Caco-2 (cell line): ENCODE results near the gene CCL2. TPM values are rescaled to one million over a fixed set of nuclear protein-coding genes. Genes with fewer than 3 reads are reported as not detected.

ENCODE experiments used
- BruUV-seq: library from RNA; stranded (reverse); fragments of 400-500 nt; replicated peaks from 2 replicates; lab custom pipeline; 2021; lab: Mats Ljungman, UMichigan
- CTCF ChIA-PET: fragments of 300-600 bp; sonication (Branson Sonifier 250); formaldehyde crosslinking; loops from one replicate; lab custom pipeline; 2022; ENCODE audit warnings: antibody characterized with exemption; lab: Charles Lee
- POLR2A ChIA-PET: fragments of 300-600 bp; sonication (Branson Sonifier 250); formaldehyde crosslinking; loops from one replicate; lab custom pipeline; 2022; ENCODE audit warnings: antibody characterized with exemption; lab: Charles Lee
- DNase-seq, 2 experiments: peaks; one replicate each; pipeline versions ENCODE4 v3.0.0 to v3.0.0-alpha.2; 2020 to 2022
- H3K27me3 ChIP-seq: replicated peaks from 2 replicates; pipeline ENCODE4 v1.6.0; 2011; ENCODE audit warnings: low read length; ENCODE audit not compliant: control insufficient read depth, insufficient read depth
- H3K36me3 ChIP-seq: 2 replicates; pipeline ENCODE4 v1.5.1; 2011; ENCODE audit warnings: low read length; ENCODE audit not compliant: control insufficient read depth, insufficient read depth
- H3K4me1 ChIP-seq: fragments of 250-450 bp; sonication (Bioruptor Pico); 2 replicates; pipeline ENCODE4 v1.5.1; 2020; ENCODE audit warnings: mild to moderate bottlenecking
- H3K4me3 ChIP-seq: 2 replicates; pipeline ENCODE4 v1.5.1; 2011; ENCODE audit warnings: low read depth, mild to moderate bottlenecking, control low read depth, low read length
- H3K9me3 ChIP-seq: fragments of 250-450 bp; sonication (Bioruptor Pico); 2 replicates; pipeline ENCODE4 v1.5.1; 2020; ENCODE audit warnings: mild to moderate bottlenecking, moderate library complexity
- H3K27ac Mint-ChIP-seq: one replicate; pipeline ENCODE4 v1.8.0; 2022; ENCODE audit warnings: mixed read lengths; ENCODE audit not compliant: unreplicated experiment
- H3K27me3 Mint-ChIP-seq: one replicate; pipeline ENCODE4 v1.8.0; 2022; ENCODE audit warnings: mixed read lengths; ENCODE audit not compliant: insufficient read depth, unreplicated experiment
- H3K36me3 Mint-ChIP-seq: one replicate; pipeline ENCODE4 v1.8.0; 2022; ENCODE audit warnings: mild to moderate bottlenecking, mixed read lengths; ENCODE audit not compliant: insufficient read depth, unreplicated experiment
- H3K4me1 Mint-ChIP-seq: one replicate; pipeline ENCODE4 v1.8.0; 2022; ENCODE audit warnings: low read depth, mixed read lengths; ENCODE audit not compliant: unreplicated experiment
- H3K4me3 Mint-ChIP-seq: one replicate; pipeline ENCODE4 v1.8.0; 2022; ENCODE audit warnings: mild to moderate bottlenecking, moderate library complexity, mixed read lengths; ENCODE audit not compliant: unreplicated experiment
- H3K9me3 Mint-ChIP-seq: one replicate; pipeline ENCODE4 v1.8.0; 2022; ENCODE audit warnings: mixed read lengths; ENCODE audit not compliant: unreplicated experiment
- CTCF ChIP-seq, 2 experiments: fragments of 200-600 bp in 1 of 2; IDR thresholded peaks; 1 replicate in 1 of 2; 2 replicates in 1 of 2; pipeline versions ENCODE4 v1.5.1 to v1.8.0; 2011 to 2022; ENCODE audit warnings: antibody characterized with exemption in 1 of 2, control low read depth in 1 of 2, inconsistent platforms in 1 of 2, low read depth in 1 of 2, low read length in 1 of 2, mild to moderate bottlenecking in 1 of 2, moderate library complexity in 1 of 2; ENCODE audit not compliant: insufficient read depth in 1 of 2, severe bottlenecking in 1 of 2, unreplicated experiment in 1 of 2
- intact Hi-C: fragments of 100-400 bp; cut with micrococcal nuclease; formaldehyde crosslinking; loops from one replicate; pipeline ENCODE4 v1.10.0; 2022; ENCODE audit not compliant: unreplicated experiment
- total RNA-seq: library from RNA; stranded (reverse); gene quantifications from 2 replicates; pipeline ENCODE4 v1.2.3, GENCODE V29; 2022

Gene CCL2
- total RNA-seq, 1 experiment from 2014 or later, result not detected

- H3K4me1 Mint-ChIP-seq, result no peaks in the 10 kb centered on the region
- no peaks in the 10 kb centered on the region for H3K9me3 Mint-ChIP-seq
- no peak for TF ChIP-seq CTCF (IDR thresholded peaks at IDR 0.05; ENCODE audit: insufficient read depth in 1 of 2, low read depth in 1 of 2, low read length in 1 of 2, severe bottlenecking in 1 of 2, unreplicated experiment in 1 of 2)
- peaks cover 10% of the 10 kb centered on the region for H3K27me3 Mint-ChIP-seq
- Histone ChIP-seq H3K36me3 (no peaks in the 10 kb centered on the region), H3K27me3 (no peaks in the 10 kb centered on the region), H3K4me1 (no peaks in the 10 kb centered on the region), H3K4me3 (no peak overlapping the region), H3K9me3 (no peaks in the 10 kb centered on the region)
- no peak for DNase-seq
- ChIA-PET POLR2A (no interaction called here), CTCF (no interaction called here)
- no peaks in the 10 kb centered on the region for H3K36me3 Mint-ChIP-seq
- intact Hi-C loops, result no loop called here
- H3K27ac Mint-ChIP-seq, result no peak overlapping the region
- no peak overlapping the region for H3K4me3 Mint-ChIP-seq
- no TSS peak for BruUV-seq
These were observed 28.5 kb downstream of the CCL2 start for GRCh38 chr17:34283571-34283970.

- H3K36me3 Mint-ChIP-seq, result no peaks in the 10 kb centered on the region
- Histone ChIP-seq H3K27me3 (no peaks in the 10 kb centered on the region), H3K36me3 (no peaks in the 10 kb centered on the region), H3K4me1 (no peaks in the 10 kb centered on the region), H3K4me3 (no peak within 1 kb of the TSS), H3K9me3 (no peaks in the 10 kb centered on the region)
- CTCF ChIA-PET, result no interaction called here
- POLR2A ChIA-PET, result no interaction called here
- H3K4me3 Mint-ChIP-seq, result no peak within 1 kb of the TSS
- H3K4me1 Mint-ChIP-seq, result no peaks in the 10 kb centered on the region
- BruUV-seq, result no TSS peak
- no peaks in the 10 kb centered on the region for H3K9me3 Mint-ChIP-seq
- no peak within 1 kb of the TSS for H3K27ac Mint-ChIP-seq
- no peak for DNase-seq
- no peak for TF ChIP-seq CTCF (IDR thresholded peaks at IDR 0.05; ENCODE audit: insufficient read depth in 1 of 2, low read depth in 1 of 2, low read length in 1 of 2, severe bottlenecking in 1 of 2, unreplicated experiment in 1 of 2)
- intact Hi-C loops, result no loop called here
- peaks cover 3% of the 10 kb centered on the region for H3K27me3 Mint-ChIP-seq
These were observed 30.3 kb downstream of the CCL2 start, which contains the start of gene CCL11 for GRCh38 chr17:34285286-34285792. Gene CCL11, plus strand, starts transcription at chr17:34285742. Its CDS starts 67 bp downstream, at chr17:34285809.

- POLR2A ChIA-PET, result no interaction called here
- no peak for DNase-seq
- TF ChIP-seq CTCF (IDR thresholded peaks at IDR 0.05; ENCODE audit: insufficient read depth in 1 of 2, low read depth in 1 of 2, low read length in 1 of 2, severe bottlenecking in 1 of 2, unreplicated experiment in 1 of 2), result no peak
- Mint-ChIP-seq H3K9me3 (no peaks in the 10 kb centered on the region), H3K36me3 (no peaks in the 10 kb centered on the region), H3K4me1 (no peaks in the 10 kb centered on the region), H3K4me3 (no peak overlapping the region), H3K27ac (no peak overlapping the region), H3K27me3 (no peaks in the 10 kb centered on the region)
- H3K9me3 ChIP-seq, result no peaks in the 10 kb centered on the region
- H3K27me3 ChIP-seq, result no peaks in the 10 kb centered on the region
- no peak overlapping the region for H3K4me3 ChIP-seq
- H3K4me1 ChIP-seq, result no peaks in the 10 kb centered on the region
- no peaks in the 10 kb centered on the region for H3K36me3 ChIP-seq
- BruUV-seq, result no TSS peak
- CTCF ChIA-PET, result no interaction called here
- intact Hi-C loops, result no loop called here
These were observed 32.8 kb downstream of the CCL2 start for GRCh38 chr17:34287875-34288274.
